NB4 (cell line): ENCODE measurements around the gene MAPK8IP3.

ENCODE experiments used
- DNase-seq: peaks from one replicate; pipeline ENCODE4 v3.0.0; 2010; ENCODE audit warnings: low read depth
- H3K4me3 ChIP-seq: one replicate; pipeline ENCODE4 v1.5.1; 2011; ENCODE audit warnings: mild to moderate bottlenecking, low read depth, low read length, moderate library complexity
- MYC ChIP-seq: IDR thresholded peaks from 2 replicates; pipeline ENCODE4 v1.6.1; 2011; ENCODE audit warnings: low read depth, low read length
- POLR2A ChIP-seq: IDR thresholded peaks from 2 replicates; pipeline ENCODE4 v1.6.1; 2011; ENCODE audit warnings: mild to moderate bottlenecking; ENCODE audit not compliant: insufficient read length; ENCODE audit errors: extremely low read depth
- TF ChIP-seq, protein P1 (sequence below): IDR thresholded peaks from one replicate; pipeline ENCODE4 v1.5.1; 2012; ENCODE audit warnings: low read depth, low read length
- TF ChIP-seq, protein P2 (sequence below): IDR thresholded peaks from 2 replicates; pipeline ENCODE4 v1.6.1; 2011; ENCODE audit warnings: low read depth, low read length

The MAPK8IP3 gene

DNA sequence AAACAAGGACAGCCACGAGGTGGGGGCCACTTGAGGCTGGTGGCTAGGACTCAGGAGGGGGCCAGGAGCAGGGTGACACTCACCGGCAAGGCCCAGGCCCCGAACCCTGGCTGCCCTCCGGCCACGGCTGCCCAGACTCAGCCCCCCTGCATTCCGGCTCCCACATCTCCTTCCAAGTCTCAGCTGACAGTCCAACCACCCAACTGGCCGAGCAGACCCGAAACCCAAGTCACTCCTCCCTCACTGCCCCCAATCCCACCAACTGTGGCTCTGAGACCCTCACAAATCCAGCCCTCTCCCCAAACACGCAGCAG is 111.2 kb downstream of the MAPK8IP3 start:
- TF ChIP-seq MYC (no peak), POLR2A (no peak)
- TF ChIP-seq, protein P1, sequence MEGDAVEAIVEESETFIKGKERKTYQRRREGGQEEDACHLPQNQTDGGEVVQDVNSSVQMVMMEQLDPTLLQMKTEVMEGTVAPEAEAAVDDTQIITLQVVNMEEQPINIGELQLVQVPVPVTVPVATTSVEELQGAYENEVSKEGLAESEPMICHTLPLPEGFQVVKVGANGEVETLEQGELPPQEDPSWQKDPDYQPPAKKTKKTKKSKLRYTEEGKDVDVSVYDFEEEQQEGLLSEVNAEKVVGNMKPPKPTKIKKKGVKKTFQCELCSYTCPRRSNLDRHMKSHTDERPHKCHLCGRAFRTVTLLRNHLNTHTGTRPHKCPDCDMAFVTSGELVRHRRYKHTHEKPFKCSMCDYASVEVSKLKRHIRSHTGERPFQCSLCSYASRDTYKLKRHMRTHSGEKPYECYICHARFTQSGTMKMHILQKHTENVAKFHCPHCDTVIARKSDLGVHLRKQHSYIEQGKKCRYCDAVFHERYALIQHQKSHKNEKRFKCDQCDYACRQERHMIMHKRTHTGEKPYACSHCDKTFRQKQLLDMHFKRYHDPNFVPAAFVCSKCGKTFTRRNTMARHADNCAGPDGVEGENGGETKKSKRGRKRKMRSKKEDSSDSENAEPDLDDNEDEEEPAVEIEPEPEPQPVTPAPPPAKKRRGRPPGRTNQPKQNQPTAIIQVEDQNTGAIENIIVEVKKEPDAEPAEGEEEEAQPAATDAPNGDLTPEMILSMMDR = no peak
- TF ChIP-seq, protein P2, sequence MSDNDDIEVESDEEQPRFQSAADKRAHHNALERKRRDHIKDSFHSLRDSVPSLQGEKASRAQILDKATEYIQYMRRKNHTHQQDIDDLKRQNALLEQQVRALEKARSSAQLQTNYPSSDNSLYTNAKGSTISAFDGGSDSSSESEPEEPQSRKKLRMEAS = no peak
- no peak for DNase-seq
- H3K4me3 ChIP-seq = no peak overlapping the region

DNA sequence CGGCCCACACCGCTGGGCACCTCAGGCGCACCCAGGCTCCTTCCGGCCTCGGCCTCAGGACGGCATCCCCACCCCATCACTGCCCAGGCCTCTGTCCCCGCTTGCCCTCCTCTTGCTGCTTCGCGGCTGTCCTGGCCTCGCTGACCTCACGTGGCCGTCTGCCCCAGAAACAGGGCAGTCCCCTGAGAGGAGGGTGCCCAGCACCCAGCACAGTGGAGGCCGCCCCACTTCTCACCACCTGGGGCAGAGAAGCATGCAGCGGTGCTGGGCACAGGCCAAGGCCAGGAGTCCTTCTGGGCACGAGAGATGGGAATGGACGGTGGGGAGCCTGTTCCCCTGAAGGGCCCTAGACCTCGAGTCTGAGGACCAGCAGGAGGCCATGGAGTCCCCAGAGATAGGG is 111.7 kb downstream of the MAPK8IP3 start:
- no peak for DNase-seq
- H3K4me3 ChIP-seq = no peak overlapping the region
- TF ChIP-seq, protein P2 = no peak
- no peak for TF ChIP-seq MYC
- TF ChIP-seq, protein P1 = no peak
- no peak for TF ChIP-seq POLR2A

- DNase-seq = no peak
- TF ChIP-seq, protein P1 = no peak
- TF ChIP-seq POLR2A = no peak
- no peak for TF ChIP-seq MYC
- TF ChIP-seq, protein P2 = no peak
- no peak overlapping the region for H3K4me3 ChIP-seq
Observed at GRCh38 chr16:1818204-1818872, 112.3 kb downstream of the MAPK8IP3 start.

DNA sequence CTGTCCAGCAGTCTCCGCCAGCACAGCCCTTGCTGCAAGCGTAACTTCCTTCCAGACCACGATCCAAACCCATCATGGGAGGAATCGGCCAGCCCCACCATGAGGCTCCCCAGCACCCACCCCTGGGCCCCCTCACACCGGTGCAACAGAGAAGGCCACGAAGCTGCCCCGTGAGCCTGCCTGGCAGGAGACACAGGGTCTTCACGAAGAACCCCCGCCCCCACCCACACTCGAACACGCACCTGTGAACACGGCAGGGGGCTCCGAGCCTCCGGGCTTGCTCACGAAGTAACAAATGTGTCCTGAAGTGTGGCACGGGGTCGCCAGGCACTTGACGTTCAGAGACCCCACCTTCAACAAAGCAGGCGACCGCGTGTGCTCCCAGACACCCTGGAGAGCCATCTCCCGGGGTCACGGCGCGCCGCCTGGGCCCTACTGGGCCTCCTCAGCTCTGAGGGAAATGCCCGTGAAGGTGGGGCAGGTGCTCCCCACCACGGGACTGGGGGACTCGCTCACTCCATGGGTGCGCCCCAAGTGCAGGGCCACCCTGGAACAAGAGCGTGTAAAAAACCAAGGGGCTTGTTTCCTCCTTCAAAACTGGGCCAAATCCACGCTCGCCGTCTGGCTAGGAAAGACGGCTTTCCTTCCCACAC is 113.0 kb downstream of the MAPK8IP3 start:
- no peak overlapping the region for H3K4me3 ChIP-seq
- no peak for DNase-seq
- TF ChIP-seq, protein P1 = no peak
- TF ChIP-seq MYC (no peak), POLR2A (no peak)
- TF ChIP-seq, protein P2 = no peak

DNA sequence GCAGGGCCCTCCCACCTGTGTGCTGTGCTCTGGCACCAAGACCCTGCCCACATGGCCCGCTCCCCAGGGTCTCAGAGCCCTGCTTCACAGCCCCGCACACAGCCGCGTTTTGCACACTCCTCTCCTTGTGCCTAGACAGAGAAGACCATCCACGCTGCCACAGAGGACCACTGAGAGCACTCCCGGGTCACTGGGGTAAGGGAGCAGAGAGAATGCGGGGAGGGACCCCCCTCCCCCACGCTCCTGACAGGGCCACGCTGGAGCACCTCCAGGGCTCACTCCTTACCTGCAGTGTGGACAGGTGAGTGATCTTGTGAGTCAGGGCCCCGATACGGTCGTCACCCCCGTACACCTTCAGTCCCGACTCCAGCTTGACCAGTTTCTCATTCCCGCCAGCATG is 113.6 kb downstream of the MAPK8IP3 start:
- no peak for TF ChIP-seq POLR2A
- TF ChIP-seq, protein P2 = no peak
- TF ChIP-seq, protein P1 = no peak
- TF ChIP-seq MYC = no peak
- no peak overlapping the region for H3K4me3 ChIP-seq

More for the DNA sequence above, 113.6 kb downstream of the MAPK8IP3 start:
- no peak for DNase-seq
